GM12801 (cell line): ENCODE data around the gene APBA2.

Experiments
- TF ChIP-seq, protein P1 (sequence below): IDR thresholded peaks from one replicate; pipeline ENCODE4 v1.5.1; 2011; ENCODE audit warnings: control low read depth; ENCODE audit not compliant: insufficient read length; ENCODE audit errors: extremely low read depth

Gene APBA2

DNA sequence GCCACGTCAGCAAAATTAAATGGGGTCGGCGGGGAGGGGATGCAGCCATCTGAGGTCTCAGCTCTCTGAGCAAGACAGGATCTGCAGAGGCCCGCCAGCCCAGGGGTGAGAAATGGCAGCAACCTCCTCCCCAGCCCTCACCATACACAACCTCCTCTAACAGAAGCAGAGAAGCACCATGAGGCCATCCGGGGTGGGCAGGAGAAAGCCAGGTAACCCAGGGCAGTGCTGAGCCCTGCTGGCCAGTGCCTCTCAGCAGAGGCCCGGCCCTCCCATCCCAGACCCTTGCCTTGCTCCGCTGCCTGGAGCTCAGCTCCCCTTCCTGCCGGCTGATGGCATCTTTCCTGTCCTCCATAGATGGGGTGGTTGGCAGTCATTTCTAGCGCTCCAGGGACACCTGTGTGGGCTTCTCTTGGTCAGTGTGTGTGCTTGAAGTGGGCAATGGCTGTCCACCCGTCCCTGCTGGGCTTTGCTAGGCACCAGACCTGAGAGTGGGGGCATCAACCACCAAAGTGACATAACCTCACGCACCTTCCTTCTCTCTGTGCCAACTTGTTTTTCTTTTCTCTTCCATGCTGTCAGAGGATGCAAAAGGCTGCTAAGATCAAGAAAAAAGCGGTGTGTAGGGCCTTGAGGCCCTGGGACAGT lies 208.0 kb downstream of the APBA2 start:
- TF ChIP-seq, protein P1, sequence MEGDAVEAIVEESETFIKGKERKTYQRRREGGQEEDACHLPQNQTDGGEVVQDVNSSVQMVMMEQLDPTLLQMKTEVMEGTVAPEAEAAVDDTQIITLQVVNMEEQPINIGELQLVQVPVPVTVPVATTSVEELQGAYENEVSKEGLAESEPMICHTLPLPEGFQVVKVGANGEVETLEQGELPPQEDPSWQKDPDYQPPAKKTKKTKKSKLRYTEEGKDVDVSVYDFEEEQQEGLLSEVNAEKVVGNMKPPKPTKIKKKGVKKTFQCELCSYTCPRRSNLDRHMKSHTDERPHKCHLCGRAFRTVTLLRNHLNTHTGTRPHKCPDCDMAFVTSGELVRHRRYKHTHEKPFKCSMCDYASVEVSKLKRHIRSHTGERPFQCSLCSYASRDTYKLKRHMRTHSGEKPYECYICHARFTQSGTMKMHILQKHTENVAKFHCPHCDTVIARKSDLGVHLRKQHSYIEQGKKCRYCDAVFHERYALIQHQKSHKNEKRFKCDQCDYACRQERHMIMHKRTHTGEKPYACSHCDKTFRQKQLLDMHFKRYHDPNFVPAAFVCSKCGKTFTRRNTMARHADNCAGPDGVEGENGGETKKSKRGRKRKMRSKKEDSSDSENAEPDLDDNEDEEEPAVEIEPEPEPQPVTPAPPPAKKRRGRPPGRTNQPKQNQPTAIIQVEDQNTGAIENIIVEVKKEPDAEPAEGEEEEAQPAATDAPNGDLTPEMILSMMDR, result no peak

DNA sequence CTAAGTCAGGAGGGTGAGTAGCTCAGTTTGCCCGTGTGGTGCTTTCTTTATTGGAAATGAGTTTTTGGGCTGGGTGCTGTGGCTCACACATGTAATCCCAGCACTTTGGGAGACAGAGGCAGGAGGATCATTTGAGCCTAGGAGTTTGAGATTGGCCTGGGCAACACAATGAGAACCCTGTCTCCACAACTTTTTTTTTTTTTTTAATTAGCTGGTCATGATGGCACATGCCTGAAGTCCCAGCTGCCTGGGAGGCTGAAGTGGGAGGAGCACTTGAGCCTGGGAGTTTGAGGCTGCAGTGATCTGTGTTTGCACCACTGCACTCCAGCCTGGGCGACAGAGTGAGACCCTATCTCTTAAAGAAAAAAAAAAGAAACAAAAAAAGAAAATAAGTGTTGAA lies 208.9 kb downstream of the APBA2 start:
- TF ChIP-seq, protein P1, result no peak

DNA sequence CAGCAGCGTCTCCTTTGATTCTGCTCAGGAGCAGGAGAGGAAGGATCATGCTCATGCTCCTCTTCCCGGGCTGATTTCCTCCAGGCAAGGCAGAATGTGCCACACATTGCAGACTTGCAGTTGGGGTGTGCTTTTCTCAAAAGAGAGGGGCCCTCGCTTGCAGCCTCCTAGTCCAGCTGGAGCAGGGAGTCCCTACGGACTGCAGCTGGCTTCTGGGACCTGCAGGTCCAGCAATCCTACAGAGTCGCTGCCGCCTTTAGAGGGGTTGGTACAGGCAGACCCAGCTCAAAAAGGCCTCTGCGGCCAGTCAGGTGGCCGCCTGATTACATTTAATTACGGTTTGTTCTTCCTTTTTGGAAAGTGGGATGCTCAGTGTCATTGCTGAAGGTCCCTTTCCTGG lies 210.0 kb downstream of the APBA2 start:
- TF ChIP-seq, protein P1, result no peak

DNA sequence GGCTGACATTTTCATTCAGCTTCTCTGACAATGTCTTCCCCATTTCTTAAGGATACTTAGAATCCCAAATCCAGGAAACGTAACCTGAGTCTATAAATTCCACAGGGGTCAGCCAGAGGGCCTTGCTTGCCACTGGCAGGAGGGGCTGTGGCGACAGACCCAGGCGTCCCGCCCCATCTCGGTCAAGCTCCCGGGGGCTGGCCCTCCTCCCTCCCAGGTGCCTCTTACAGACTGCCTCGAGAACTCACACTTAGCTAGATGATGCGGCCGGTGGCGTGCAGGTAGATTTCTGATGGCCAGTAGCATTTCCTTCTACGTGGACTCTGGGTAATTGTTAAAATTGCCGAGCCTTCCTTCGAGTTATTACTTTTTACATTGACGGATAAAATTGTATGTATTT lies 211.4 kb downstream of the APBA2 start:
- TF ChIP-seq, protein P1, result no peak

DNA sequence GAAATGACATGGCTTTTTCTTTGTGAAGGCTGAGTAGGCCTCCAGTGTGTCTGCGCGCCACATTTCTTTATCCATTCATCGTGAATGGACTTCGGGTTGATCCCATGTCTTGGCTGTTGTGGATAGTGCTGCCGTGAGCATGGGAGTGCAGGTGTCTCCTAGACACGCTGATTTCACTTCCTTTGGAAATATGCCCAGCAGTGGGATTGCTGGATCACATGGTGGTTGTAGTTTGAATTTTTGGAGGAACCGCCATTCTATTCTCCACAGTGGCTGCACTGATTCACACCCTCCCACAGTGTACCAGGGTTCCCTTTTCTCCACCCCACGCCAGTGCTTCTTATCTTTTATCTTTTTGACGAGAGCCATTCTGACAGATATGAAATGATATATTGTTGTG lies 212.2 kb downstream of the APBA2 start:
- TF ChIP-seq, protein P1, result no peak

DNA sequence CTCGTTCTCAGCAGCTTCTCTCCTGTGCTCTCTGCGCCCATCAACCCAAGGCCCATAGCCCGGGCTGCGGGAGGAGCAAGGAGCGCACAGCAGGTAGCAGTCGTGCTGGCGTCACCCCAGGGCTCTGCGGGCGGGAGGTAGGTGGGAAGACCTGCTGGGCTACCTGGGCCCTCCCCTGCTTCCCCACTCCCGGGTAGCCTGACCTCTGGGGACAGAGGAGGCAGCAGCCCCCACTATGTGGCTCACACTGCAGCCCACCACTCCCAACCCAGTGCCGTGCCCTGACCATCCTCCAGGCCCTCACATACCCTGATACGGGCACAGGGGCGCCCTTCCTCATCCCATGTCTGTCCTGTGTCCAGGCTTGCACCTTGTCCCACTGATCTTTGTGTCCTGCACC lies 212.9 kb downstream of the APBA2 start:
- TF ChIP-seq, protein P1, result no peak

DNA sequence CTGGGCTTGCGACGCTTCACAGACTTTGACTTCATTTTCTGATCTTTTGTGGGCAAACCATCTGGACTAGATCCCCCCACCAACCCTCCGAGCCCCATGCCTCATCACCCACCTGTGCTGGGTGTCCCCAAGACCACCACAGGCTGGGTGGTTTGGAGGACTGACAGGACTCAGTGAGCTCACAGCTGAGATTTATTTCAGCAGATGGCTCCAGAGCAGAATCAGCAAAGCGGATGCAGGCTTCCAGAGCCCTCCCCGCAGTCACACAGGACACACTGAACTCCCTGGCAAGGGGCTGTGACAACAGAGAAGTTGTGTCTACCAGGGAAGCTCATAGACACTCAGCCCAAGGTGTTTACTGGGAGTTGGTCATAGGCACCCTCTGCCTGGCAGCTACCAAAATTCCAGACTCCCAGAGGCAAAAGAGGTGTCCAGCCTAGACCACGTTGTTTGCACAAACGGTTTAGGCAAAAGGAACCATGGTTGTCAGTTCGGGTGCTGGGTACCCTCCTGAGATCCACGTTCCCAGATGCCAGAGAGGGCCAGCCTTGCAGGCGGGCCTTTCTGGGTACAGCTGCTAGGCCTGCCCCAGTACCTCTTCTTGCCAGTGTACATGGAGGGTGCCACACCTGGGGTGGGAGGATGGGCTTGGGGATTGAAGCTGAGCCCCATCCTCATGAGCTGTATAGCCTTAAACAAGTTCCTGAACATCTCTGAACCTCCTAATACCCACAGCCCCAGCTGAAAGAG lies 213.5 kb downstream of the APBA2 start:
- TF ChIP-seq, protein P1, result no peak
